DMS153 (cell line): ENCODE results near the gene RGPD8.
"Not testable (repeated sequence)": the region's sequence is repeated elsewhere in the genome, so short reads cannot be mapped to it uniquely, and the experiment has no call there.

Experiments
- DNase-seq: peaks from one replicate; lab custom pipeline; 2025; lab: John Stamatoyannopoulos, UW

Gene RGPD8

GRCh38 chr2:112433480-112433879, at the start of gene RGPD8:
TSS of gene RGPD8 (minus strand) at chr2:112433645. CDS start at chr2:112433453, 192 bp downstream.
- not testable (repeated sequence) for DNase-seq

DNA sequence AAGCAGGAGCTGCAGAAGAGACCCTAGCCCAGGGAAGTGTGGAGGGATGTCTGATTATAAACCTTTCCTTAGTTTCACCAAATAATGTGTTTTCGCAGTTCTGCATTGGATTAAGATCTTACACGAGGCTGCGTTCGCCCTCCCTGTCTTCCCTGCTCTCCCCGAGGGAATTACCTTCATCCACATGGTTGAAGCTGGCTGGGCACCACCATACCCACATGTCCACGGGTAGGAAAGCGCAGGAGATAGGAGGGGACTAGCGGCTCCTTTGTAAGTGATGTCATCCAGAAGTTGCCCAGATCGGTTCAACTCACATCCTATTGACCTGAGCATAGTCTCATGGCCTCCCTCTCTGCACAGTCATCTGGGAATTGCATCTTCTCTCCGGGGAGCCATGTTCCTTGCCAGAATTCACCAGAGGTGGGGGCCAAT, 49.6 kb upstream of the RGPD8 start:
- DNase-seq, result peak; percentile 14

GRCh38 chr2:112482309-112483041, 49.0 kb upstream of the RGPD8 start:
- DNase-seq, result peak; percentile 2

- peak; percentile 48 for DNase-seq
Measured at GRCh38 chr2:112481528-112482233, 48.2 kb upstream of the RGPD8 start, which contains the start of gene TTL. TSS of gene TTL (plus strand) at chr2:112482156. CDS start at chr2:112482345, 189 bp downstream.

- peak; percentile 70 for DNase-seq
Measured at GRCh38 chr2:112481050-112481527, 47.6 kb upstream of the RGPD8 start.

DNA sequence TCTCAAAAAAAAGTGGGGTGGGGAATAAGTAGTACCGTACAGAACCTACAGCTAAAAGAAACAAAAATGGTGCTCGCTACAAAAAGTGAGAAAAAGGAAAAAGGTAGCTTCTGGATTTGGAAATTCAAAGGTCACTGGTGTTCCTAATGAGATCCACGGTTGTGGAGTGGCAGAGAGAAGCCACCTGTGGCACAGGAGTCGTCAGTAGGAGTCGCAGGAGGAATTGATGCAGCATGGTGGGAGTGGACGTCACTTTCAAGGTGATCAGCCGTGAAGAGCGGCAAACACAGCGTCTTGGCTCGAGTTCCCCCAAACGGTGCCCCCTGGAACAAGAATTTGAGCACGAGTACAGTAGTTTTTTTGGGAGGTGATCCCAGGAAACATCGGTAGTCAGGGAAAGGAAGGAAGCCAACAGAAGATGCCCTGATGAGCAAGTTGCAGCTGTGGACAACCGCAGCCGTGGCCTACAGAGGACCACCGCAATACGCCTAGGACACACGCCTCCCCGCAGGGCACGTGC, 47.1 kb upstream of the RGPD8 start:
- peak; percentile 2 for DNase-seq

- DNase-seq, result no peak
Measured at GRCh38 chr2:112476434-112476833, 43.0 kb upstream of the RGPD8 start.

GRCh38 chr2:112474844-112475486, 41.5 kb upstream of the RGPD8 start:
- no peak for DNase-seq

GRCh38 chr2:112472547-112473263, 39.3 kb upstream of the RGPD8 start:
- DNase-seq, result no peak

DNA sequence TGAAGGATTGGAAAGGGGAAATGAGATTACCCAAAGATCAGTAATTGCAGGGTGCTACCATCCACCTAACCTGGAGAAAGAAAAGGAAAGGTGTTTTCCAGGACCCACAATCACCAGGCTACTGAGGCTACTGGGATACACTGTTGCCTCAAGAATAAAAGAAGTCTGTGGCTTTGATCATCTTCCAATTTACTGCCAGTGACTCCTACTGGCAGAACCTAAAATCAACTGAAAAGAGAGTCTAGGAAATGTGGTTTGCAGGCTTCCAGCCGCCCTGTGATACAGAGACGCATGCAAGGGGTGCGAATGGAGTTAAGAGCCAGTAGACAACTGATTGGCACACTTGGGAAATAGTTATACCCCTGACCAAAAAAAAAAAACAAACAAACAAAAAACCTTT, 31.9 kb upstream of the RGPD8 start:
- no peak for DNase-seq

DNA sequence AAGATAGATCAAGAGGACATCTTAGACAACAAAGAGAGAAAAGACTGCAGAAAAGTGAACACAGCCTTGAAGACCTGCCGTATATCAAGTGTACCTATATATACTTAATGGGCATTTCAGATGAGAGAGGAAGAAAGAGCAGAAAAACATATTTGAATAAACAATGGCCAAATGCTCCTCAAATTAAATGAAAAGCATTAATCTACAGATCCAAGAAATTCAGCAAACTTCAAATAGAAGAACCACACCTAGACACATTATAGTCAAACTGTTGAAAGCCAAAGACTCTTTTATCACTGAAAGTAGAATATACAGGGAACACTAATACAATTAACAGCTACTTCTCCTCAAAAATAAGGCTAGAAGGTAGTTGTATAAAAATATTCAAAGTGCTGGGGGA, 29.8 kb upstream of the RGPD8 start:
- DNase-seq, result no peak

DNA sequence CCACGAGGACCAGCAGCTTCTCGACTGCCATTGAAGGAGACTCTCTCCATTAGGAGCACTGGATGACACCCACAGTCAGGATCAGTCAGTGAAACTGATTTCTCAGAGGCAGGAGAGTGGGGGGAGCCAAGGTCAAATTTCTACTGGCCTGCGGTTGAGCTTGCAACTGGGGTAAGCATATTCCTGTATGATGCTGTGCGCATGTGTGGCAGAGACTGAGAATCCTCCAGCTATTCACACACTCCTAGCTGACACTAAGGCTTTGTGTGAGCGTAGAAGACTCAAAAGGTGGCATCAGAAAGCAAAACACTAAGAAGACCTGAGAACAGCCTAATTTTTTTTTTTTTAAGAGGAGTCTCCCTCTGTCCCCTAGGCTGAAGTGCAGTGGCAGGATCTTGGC, 28.7 kb upstream of the RGPD8 start:
- no peak for DNase-seq

GRCh38 chr2:112459372-112459771, 25.9 kb upstream of the RGPD8 start:
- no peak for DNase-seq

DNA sequence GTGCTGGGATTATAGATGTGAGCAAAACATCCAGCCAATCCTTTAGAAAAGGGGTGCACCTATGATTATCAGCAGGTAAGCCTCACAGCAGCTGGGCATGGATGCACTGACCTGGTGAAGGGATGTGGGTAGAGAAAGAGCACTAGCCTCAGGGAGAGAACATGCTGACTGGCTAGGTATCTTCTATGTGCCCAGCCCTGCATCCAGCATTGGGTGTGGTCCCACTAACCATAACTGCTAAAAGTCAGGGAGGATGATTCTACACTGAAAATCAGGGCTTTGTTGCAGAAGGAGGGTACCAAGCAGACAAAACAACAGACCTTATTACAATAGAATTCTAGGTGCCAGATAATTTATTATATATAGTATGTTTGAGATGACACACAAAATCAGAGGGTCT, 21.1 kb upstream of the RGPD8 start:
- no peak for DNase-seq

- DNase-seq, result no peak
Measured at GRCh38 chr2:112451317-112451716, 17.9 kb upstream of the RGPD8 start.

- no peak for DNase-seq
Measured at GRCh38 chr2:112449854-112450253, 16.4 kb upstream of the RGPD8 start.

GRCh38 chr2:112444256-112444655, 10.8 kb upstream of the RGPD8 start:
- not testable (repeated sequence) for DNase-seq

GRCh38 chr2:112438603-112439261, 5.3 kb upstream of the RGPD8 start:
- not testable (repeated sequence) for DNase-seq

DNA sequence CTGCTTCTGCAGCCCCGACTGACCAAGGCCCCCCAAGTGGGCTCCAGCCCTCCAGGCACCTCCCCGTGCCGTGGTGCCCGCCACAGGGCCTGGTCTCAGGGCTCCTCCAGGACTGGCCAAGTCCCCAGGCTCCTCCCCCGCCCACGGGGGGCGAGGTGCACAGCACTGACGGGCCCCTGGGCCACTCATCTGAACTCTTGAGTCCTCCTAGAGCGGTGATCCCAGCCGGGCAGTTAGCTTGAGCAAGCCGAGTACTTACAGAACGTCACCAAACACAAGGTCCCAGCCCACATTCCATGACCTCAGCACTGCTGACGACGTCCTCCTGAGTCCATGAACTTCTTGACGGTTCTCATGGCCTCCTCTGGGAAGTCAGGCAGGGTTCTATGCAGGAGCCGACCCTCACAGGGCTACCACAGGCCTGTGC, 4.0 kb upstream of the RGPD8 start:
- DNase-seq, result not testable (repeated sequence)

GRCh38 chr2:112436993-112437392, 3.5 kb upstream of the RGPD8 start:
- not testable (repeated sequence) for DNase-seq
